GM19438 (cell line): ENCODE results near the gene MED12.

Source experiments
- ATAC-seq: cut with Tn5 transposase; IDR thresholded peaks from one replicate; pipeline ENCODE4 v1.9.1; 2021; ENCODE audit warnings: low read depth; ENCODE audit not compliant: unreplicated experiment

Gene MED12

GRCh38 chrX:71184092-71184491, 65.7 kb downstream of the MED12 start:
- ATAC-seq = no peak

DNA sequence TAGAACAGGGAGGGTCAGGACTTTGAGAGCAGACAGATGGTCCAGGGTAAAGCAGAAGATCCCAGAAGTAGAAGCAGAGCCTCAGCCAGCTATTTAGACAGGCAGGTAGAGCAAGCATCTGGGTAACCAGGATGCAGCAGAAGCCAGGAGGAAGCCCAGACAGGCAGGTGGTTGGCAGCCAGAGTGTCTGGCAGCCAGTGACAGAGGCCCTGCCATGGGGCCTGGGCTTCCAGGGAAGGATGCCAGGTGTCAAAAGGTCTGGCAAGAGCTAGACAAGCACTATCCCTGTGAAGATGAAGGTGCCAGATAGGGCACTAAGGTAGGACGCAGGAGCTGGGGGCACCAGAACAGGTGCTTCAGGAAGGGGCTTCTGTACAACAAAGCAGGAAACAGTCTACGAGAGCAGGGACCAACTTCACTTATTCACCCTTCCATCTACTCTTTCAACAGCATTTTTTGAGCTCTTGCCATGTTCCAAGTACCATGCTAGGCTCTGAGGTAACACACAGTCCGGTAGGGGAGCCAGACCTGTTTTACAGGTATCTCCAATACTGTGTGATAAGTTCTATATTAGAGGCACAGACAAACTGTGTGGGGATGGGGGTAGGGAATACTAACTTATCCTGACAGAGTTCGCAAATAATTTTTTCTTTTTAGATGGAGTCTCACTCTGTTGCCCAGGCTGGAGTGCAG, 66.6 kb downstream of the MED12 start:
- no peak for ATAC-seq

- no peak for ATAC-seq
These were observed 72.9 kb downstream of the MED12 start for GRCh38 chrX:71191248-71191647.
